WTC11 (cell line): ENCODE data around the gene ISOC2. TPM values are rescaled to one million over a fixed set of nuclear protein-coding genes. Genes with fewer than 3 reads are reported as not detected.

Experiments used
- ATAC-seq: fragments of 200-7000 bp; cut with Tn5 transposase; 2 replicates; pipeline ENCODE4 v1.10.0; 2021; ENCODE audit warnings: mild to moderate bottlenecking, moderate library complexity
- CTCF ChIA-PET: fragments of 300-600 bp; sonication (Branson Sonifier 250); formaldehyde crosslinking; loops from one replicate; lab custom pipeline; 2021; ENCODE audit warnings: antibody characterized with exemption; lab: Charles Lee
- POLR2A ChIA-PET: fragments of 350-600 bp; sonication (Branson Sonifier 250); formaldehyde crosslinking; loops from one replicate; lab custom pipeline; 2021; ENCODE audit warnings: antibody characterized with exemption; lab: Charles Lee
- DNase-seq: peaks from one replicate; pipeline ENCODE4 v3.0.0; 2021; ENCODE audit warnings: low spot score
- H3K27ac Mint-ChIP-seq: 2 replicates; pipeline ENCODE4 v1.8.0; 2021; ENCODE audit warnings: mixed read lengths
- H3K27me3 Mint-ChIP-seq: 2 replicates; pipeline ENCODE4 v1.8.0; 2021; ENCODE audit warnings: low read depth, mild to moderate bottlenecking, moderate library complexity, mixed read lengths
- H3K36me3 Mint-ChIP-seq: 2 replicates; pipeline ENCODE4 v1.8.0; 2021; ENCODE audit warnings: mixed read lengths
- H3K4me1 Mint-ChIP-seq: 2 replicates; pipeline ENCODE4 v1.8.0; 2022; ENCODE audit warnings: mixed read lengths
- H3K4me3 Mint-ChIP-seq: 2 replicates; pipeline ENCODE4 v1.8.0; 2021; ENCODE audit warnings: mild to moderate bottlenecking, moderate library complexity, mixed read lengths
- H3K9me3 Mint-ChIP-seq: 2 replicates; pipeline ENCODE4 v1.8.0; 2021; ENCODE audit warnings: mixed read lengths
- CREB1 ChIP-seq: sonication (generic); formaldehyde crosslinking; IDR thresholded peaks from 2 replicates; pipeline ENCODE4 v1.8.0; 2023; ENCODE audit warnings: mild to moderate bottlenecking, missing genetic modification reagents
- ELF4 ChIP-seq: sonication (generic); formaldehyde crosslinking; IDR thresholded peaks from 2 replicates; pipeline ENCODE4 v1.8.1; 2022; ENCODE audit warnings: low read depth, mild to moderate bottlenecking, moderate library complexity, missing genetic modification reagents
- EMX1 ChIP-seq: fragments of 250-450 bp; sonication (Bioruptor Pico); IDR thresholded peaks from 2 replicates; pipeline ENCODE4 v1.8.0; 2021; ENCODE audit warnings: mild to moderate bottlenecking
- IRF2 ChIP-seq: sonication (generic); formaldehyde crosslinking; IDR thresholded peaks from 2 replicates; pipeline ENCODE4 v1.8.0; 2022; ENCODE audit warnings: low read depth, missing genetic modification reagents, borderline replicate concordance
- JUN ChIP-seq: sonication (generic); formaldehyde crosslinking; IDR thresholded peaks from 2 replicates; pipeline ENCODE4 v1.8.0; 2023; ENCODE audit warnings: mild to moderate bottlenecking, missing genetic modification reagents
- KAT7 ChIP-seq: sonication (generic); formaldehyde crosslinking; IDR thresholded peaks from 2 replicates; pipeline ENCODE4 v1.8.1; 2023; ENCODE audit warnings: missing genetic modification reagents, mild to moderate bottlenecking, borderline replicate concordance
- MYBL2 ChIP-seq: sonication (generic); formaldehyde crosslinking; IDR thresholded peaks from 2 replicates; pipeline ENCODE4 v1.8.1; 2023; ENCODE audit warnings: mild to moderate bottlenecking, moderate library complexity, missing genetic modification reagents
- NFE2L1 ChIP-seq: sonication (generic); formaldehyde crosslinking; IDR thresholded peaks from 2 replicates; pipeline ENCODE4 v1.8.1; 2023; ENCODE audit warnings: missing genetic modification reagents
- NFYB ChIP-seq: sonication (generic); formaldehyde crosslinking; conservative IDR thresholded peaks from 2 replicates; pipeline ENCODE4 v1.8.0; 2022; ENCODE audit warnings: low read depth, missing genetic modification reagents
- PRRX2 ChIP-seq: fragments of 250-450 bp; sonication (Bioruptor Pico); IDR thresholded peaks from 2 replicates; pipeline ENCODE4 v1.8.0; 2021; ENCODE audit warnings: mild to moderate bottlenecking
- RELA ChIP-seq: sonication (generic); formaldehyde crosslinking; IDR thresholded peaks from 2 replicates; pipeline ENCODE4 v1.8.1; 2022; ENCODE audit warnings: missing genetic modification reagents, mild to moderate bottlenecking, borderline replicate concordance
- SOX15 ChIP-seq: fragments of 250-450 bp; sonication (Bioruptor Pico); IDR thresholded peaks from 2 replicates; pipeline ENCODE4 v1.9.0; 2021; ENCODE audit warnings: mild to moderate bottlenecking
- TCF7 ChIP-seq: sonication (generic); formaldehyde crosslinking; IDR thresholded peaks from 2 replicates; pipeline ENCODE4 v1.8.0; 2022; ENCODE audit warnings: mild to moderate bottlenecking, low read depth, missing genetic modification reagents, moderate library complexity
- ZNF416 ChIP-seq: fragments of 250-450 bp; sonication (Bioruptor Pico); IDR thresholded peaks from 2 replicates; pipeline ENCODE4 v1.9.0; 2021; ENCODE audit warnings: mild to moderate bottlenecking, inconsistent platforms
- total RNA-seq: library from RNA; stranded (reverse); gene quantifications from 3 replicates; pipeline ENCODE4 v1.2.3, GENCODE V29; 2021
- TF ChIP-seq, protein P1 (sequence below): sonication (generic); formaldehyde crosslinking; IDR thresholded peaks from 2 replicates; pipeline ENCODE4 v1.8.0; 2022; ENCODE audit warnings: mild to moderate bottlenecking, missing genetic modification reagents
- TF ChIP-seq, protein P2 (sequence below): sonication (generic); formaldehyde crosslinking; IDR thresholded peaks from 2 replicates; pipeline ENCODE4 v1.8.0; 2022; ENCODE audit warnings: missing genetic modification reagents
- TF ChIP-seq, protein P3 (sequence below): fragments of 250-450 bp; sonication (Bioruptor Pico); IDR thresholded peaks from 2 replicates; pipeline ENCODE4 v1.9.0; 2021; ENCODE audit warnings: mild to moderate bottlenecking
- TF ChIP-seq, protein P4 (sequence below): fragments of 250-450 bp; sonication (Bioruptor Pico); IDR thresholded peaks from 2 replicates; pipeline ENCODE4 v2.1.2; 2022; ENCODE audit warnings: mild to moderate bottlenecking, moderate library complexity
- TF ChIP-seq, protein P5 (sequence below): sonication (generic); formaldehyde crosslinking; IDR thresholded peaks from 2 replicates; pipeline ENCODE4 v1.8.1; 2022; ENCODE audit warnings: low read depth, mild to moderate bottlenecking, moderate library complexity, missing genetic modification reagents, borderline replicate concordance
- TF ChIP-seq, protein P6 (sequence below): sonication (generic); formaldehyde crosslinking; IDR thresholded peaks from 2 replicates; pipeline ENCODE4 v1.8.1; 2023; ENCODE audit warnings: mild to moderate bottlenecking, missing genetic modification reagents
- TF ChIP-seq, protein P7 (sequence below): sonication (generic); formaldehyde crosslinking; IDR thresholded peaks from 2 replicates; pipeline ENCODE4 v1.8.1; 2023; ENCODE audit warnings: mild to moderate bottlenecking, missing genetic modification reagents, moderate library complexity

Gene ISOC2
- total RNA-seq, 1 experiment from 2014 or later = 96.3 TPM

DNA sequence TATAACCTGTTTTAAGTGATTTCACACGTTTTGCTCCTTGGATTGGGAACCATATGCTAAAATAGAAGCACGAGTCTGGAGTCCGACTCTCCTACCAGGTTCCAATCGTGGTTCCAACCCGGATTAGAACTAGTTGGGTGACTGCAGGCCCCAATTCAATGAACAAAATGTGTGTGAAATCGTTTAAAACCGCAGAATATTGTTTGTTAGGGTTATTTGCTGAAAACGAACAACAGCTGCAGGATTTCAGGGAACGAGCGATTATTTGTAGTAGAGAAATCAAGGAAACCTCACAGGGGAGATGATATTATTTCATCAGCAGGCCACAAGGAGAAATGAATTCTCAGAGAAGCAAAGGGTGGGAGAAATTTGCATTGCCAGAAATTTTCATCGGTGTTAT, 43.5 kb upstream of the ISOC2 start (continued):
- no peak for TF ChIP-seq MYBL2 (CRISPR knock-in tag)
- no peak for TF ChIP-seq SOX15 (CRISPR knock-in tag)
- no peak for TF ChIP-seq RELA (CRISPR knock-in tag)
- TF ChIP-seq IRF2 (CRISPR knock-in tag) = no peak

DNA sequence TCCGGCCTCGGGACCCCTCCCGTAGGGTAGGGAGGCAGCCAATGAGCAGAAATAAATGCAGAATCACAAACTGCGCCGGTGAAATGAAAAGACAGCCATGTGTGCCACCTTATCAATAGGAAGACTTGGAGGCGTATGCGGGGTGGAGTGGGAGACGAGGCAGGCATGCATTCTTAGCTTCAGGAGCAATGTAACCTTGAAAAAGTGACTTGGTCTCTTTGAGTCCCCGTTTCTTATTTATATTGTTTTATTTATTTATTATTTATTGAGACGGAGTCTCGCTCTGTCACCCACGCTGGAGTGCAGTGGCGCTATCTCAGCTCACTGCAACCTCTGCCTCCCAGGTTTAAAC, 42.8 kb upstream of the ISOC2 start:
- H3K27me3 Mint-ChIP-seq = peaks cover 84% of the 10 kb centered on the region
- no peak for DNase-seq
- no peak overlapping the region for H3K27ac Mint-ChIP-seq
- H3K9me3 Mint-ChIP-seq = peaks cover 19% of the 10 kb centered on the region
- H3K4me1 Mint-ChIP-seq = no peaks in the 10 kb centered on the region
- H3K36me3 Mint-ChIP-seq = peaks cover 7% of the 10 kb centered on the region
- ATAC-seq = no peak
- CTCF ChIA-PET = interaction anchor here (0.6 to 2.9 kb wide), 57 partner anchors 9 to 1312 kb away, joined by 3 to 96 read pairs (median 5); partner anchors contain the start of genes C19orf85, DNAAF3, FIZ1 and ISOC2
- TF ChIP-seq, protein P1, sequence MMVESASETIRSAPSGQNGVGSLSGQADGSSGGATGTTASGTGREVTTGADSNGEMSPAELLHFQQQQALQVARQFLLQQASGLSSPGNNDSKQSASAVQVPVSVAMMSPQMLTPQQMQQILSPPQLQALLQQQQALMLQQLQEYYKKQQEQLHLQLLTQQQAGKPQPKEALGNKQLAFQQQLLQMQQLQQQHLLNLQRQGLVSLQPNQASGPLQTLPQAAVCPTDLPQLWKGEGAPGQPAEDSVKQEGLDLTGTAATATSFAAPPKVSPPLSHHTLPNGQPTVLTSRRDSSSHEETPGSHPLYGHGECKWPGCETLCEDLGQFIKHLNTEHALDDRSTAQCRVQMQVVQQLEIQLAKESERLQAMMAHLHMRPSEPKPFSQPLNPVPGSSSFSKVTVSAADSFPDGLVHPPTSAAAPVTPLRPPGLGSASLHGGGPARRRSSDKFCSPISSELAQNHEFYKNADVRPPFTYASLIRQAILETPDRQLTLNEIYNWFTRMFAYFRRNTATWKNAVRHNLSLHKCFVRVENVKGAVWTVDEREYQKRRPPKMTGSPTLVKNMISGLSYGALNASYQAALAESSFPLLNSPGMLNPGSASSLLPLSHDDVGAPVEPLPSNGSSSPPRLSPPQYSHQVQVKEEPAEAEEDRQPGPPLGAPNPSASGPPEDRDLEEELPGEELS (CRISPR knock-in tag) = no peak
- TF ChIP-seq CREB1 (CRISPR knock-in tag) (no peak), EMX1 (CRISPR knock-in tag) (no peak), TCF7 (CRISPR knock-in tag) (no peak), JUN (CRISPR knock-in tag) (no peak)
- no peak overlapping the region for H3K4me3 Mint-ChIP-seq
- POLR2A ChIA-PET = interaction anchor here (0.5 to 1.3 kb wide), 4 partner anchors 17 to 1082 kb away, joined by 3 to 5 read pairs (median 4); partner anchors contain the start of gene ISOC2

DNA sequence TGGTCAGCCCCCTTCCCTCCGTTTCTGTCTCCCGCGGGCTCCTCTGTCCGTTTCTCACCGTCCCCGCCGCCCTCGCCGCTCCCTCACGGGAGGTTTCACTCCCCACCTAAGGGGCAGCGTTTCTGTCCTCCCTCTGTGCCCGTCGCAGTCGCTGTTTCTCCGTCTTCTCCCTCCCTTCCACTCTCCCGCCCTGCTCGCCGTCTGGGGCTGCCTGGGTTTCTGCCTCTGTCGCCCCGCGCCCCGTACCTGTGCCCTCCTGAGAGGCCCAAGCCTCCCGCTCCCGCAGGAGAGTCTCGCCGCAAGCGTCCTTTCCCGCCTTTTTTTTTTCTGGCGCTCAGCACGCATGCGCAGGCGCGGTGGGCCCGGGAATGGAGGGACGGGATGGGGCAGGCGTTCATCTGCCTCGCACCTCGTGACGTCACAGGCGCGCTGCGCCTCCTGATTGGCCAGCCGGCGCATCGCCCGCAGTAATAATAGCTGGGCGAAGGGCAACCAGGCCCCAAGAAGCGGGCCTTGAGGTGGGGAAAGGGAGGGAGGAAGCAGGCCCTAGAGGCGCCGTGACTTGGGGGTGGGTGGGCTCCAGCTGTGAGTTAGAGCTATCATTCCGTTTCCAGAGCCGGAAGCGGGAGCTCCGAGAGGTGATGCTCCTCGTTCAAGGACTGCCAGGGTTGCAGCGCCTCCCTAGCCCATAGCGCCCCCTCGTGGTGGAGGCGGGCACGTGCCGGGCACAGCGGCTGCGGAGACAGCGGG, 42.2 kb upstream of the ISOC2 start:
- Mint-ChIP-seq H3K4me3 (no peak overlapping the region), H3K9me3 (peaks cover 19% of the 10 kb centered on the region), H3K36me3 (peaks cover 7% of the 10 kb centered on the region), H3K27ac (no peak overlapping the region), H3K27me3 (peaks cover 86% of the 10 kb centered on the region), H3K4me1 (no peaks in the 10 kb centered on the region)
- ChIA-PET CTCF (interaction anchor here (0.5 to 2.9 kb wide), 63 partner anchors 8 to 1311 kb away, joined by 3 to 96 read pairs (median 5); partner anchors contain the start of genes C19orf85, DNAAF3, FIZ1 and ISOC2), POLR2A (interaction anchor here (0.5 to 1.3 kb wide), 4 partner anchors 17 to 1082 kb away, joined by 3 to 5 read pairs (median 4); partner anchors contain the start of gene ISOC2)
- peak; percentile 94 for ATAC-seq
- DNase-seq = peak; percentile 96
- TF ChIP-seq, protein P2, sequence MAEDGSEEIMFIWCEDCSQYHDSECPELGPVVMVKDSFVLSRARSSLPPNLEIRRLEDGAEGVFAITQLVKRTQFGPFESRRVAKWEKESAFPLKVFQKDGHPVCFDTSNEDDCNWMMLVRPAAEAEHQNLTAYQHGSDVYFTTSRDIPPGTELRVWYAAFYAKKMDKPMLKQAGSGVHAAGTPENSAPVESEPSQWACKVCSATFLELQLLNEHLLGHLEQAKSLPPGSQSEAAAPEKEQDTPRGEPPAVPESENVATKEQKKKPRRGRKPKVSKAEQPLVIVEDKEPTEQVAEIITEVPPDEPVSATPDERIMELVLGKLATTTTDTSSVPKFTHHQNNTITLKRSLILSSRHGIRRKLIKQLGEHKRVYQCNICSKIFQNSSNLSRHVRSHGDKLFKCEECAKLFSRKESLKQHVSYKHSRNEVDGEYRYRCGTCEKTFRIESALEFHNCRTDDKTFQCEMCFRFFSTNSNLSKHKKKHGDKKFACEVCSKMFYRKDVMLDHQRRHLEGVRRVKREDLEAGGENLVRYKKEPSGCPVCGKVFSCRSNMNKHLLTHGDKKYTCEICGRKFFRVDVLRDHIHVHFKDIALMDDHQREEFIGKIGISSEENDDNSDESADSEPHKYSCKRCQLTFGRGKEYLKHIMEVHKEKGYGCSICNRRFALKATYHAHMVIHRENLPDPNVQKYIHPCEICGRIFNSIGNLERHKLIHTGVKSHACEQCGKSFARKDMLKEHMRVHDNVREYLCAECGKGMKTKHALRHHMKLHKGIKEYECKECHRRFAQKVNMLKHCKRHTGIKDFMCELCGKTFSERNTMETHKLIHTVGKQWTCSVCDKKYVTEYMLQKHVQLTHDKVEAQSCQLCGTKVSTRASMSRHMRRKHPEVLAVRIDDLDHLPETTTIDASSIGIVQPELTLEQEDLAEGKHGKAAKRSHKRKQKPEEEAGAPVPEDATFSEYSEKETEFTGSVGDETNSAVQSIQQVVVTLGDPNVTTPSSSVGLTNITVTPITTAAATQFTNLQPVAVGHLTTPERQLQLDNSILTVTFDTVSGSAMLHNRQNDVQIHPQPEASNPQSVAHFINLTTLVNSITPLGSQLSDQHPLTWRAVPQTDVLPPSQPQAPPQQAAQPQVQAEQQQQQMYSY (CRISPR knock-in tag) = peak; percentile 79
- TF ChIP-seq ZNF416 (CRISPR knock-in tag) (no peak), KAT7 (CRISPR knock-in tag) (no peak), ELF4 (CRISPR knock-in tag) (peak; percentile 95; the same call in 1 of the 2 replicates), NFYB (CRISPR knock-in tag) (peak; percentile 96), PRRX2 (CRISPR knock-in tag) (no peak), NFE2L1 (peak; percentile 100)
- TF ChIP-seq, protein P3, sequence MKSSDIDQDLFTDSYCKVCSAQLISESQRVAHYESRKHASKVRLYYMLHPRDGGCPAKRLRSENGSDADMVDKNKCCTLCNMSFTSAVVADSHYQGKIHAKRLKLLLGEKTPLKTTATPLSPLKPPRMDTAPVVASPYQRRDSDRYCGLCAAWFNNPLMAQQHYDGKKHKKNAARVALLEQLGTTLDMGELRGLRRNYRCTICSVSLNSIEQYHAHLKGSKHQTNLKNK (CRISPR knock-in tag) = no peak
- TF ChIP-seq, protein P4, sequence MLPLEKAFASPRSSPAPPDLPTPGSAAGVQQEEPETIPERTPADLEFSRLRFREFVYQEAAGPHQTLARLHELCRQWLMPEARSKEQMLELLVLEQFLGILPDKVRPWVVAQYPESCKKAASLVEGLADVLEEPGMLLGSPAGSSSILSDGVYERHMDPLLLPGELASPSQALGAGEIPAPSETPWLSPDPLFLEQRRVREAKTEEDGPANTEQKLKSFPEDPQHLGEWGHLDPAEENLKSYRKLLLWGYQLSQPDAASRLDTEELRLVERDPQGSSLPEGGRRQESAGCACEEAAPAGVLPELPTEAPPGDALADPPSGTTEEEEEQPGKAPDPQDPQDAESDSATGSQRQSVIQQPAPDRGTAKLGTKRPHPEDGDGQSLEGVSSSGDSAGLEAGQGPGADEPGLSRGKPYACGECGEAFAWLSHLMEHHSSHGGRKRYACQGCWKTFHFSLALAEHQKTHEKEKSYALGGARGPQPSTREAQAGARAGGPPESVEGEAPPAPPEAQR (CRISPR knock-in tag) = no peak
- TF ChIP-seq, protein P5, sequence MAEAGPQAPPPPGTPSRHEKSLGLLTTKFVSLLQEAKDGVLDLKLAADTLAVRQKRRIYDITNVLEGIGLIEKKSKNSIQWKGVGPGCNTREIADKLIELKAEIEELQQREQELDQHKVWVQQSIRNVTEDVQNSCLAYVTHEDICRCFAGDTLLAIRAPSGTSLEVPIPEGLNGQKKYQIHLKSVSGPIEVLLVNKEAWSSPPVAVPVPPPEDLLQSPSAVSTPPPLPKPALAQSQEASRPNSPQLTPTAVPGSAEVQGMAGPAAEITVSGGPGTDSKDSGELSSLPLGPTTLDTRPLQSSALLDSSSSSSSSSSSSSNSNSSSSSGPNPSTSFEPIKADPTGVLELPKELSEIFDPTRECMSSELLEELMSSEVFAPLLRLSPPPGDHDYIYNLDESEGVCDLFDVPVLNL (CRISPR knock-in tag) = peak; percentile 94
- TF ChIP-seq, protein P6, sequence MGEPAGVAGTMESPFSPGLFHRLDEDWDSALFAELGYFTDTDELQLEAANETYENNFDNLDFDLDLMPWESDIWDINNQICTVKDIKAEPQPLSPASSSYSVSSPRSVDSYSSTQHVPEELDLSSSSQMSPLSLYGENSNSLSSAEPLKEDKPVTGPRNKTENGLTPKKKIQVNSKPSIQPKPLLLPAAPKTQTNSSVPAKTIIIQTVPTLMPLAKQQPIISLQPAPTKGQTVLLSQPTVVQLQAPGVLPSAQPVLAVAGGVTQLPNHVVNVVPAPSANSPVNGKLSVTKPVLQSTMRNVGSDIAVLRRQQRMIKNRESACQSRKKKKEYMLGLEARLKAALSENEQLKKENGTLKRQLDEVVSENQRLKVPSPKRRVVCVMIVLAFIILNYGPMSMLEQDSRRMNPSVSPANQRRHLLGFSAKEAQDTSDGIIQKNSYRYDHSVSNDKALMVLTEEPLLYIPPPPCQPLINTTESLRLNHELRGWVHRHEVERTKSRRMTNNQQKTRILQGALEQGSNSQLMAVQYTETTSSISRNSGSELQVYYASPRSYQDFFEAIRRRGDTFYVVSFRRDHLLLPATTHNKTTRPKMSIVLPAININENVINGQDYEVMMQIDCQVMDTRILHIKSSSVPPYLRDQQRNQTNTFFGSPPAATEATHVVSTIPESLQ (CRISPR knock-in tag) = peak; percentile 86; the same call in 1 of the 2 replicates
- TF ChIP-seq, protein P7, sequence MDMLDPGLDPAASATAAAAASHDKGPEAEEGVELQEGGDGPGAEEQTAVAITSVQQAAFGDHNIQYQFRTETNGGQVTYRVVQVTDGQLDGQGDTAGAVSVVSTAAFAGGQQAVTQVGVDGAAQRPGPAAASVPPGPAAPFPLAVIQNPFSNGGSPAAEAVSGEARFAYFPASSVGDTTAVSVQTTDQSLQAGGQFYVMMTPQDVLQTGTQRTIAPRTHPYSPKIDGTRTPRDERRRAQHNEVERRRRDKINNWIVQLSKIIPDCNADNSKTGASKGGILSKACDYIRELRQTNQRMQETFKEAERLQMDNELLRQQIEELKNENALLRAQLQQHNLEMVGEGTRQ = peak; percentile 81
